HG03520 (cell line): Measurements from ENCODE around the gene SOX8.
"Not testable (repeated sequence)": the region's sequence is repeated elsewhere in the genome, so short reads cannot be mapped to it uniquely, and the experiment has no call there.

ENCODE experiments used
- ATAC-seq: cut with Tn5 transposase; IDR thresholded peaks from one replicate; pipeline ENCODE4 v1.9.1; 2021; ENCODE audit warnings: mild to moderate bottlenecking, moderate library complexity; ENCODE audit not compliant: unreplicated experiment

The SOX8 gene

GRCh38 chr16:1021553-1022160 lies 40.1 kb downstream of the SOX8 start:
- no peak for ATAC-seq

DNA sequence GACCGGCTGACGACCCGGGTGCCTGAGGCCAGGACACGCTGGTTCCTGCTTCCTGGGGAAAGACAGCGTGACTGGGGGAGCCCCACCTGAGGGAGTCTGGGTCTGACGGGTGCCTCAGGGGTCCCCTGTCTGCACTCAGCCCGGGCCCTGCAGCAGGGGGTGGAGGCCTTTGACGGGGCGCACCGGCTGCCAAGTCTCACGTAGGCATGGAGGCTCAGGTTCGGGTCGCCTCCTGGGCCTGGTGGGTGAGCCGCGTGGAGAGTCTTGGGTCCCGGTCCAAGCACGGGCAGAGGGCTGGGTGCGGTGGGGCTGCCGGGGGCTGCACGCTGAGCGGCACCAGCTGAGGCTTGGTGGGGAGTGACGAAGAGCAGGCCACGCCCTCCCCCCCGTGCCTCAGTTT lies 40.9 kb downstream of the SOX8 start:
- no peak for ATAC-seq

GRCh38 chr16:1024138-1024537 lies 42.6 kb downstream of the SOX8 start:
- ATAC-seq, result no peak

DNA sequence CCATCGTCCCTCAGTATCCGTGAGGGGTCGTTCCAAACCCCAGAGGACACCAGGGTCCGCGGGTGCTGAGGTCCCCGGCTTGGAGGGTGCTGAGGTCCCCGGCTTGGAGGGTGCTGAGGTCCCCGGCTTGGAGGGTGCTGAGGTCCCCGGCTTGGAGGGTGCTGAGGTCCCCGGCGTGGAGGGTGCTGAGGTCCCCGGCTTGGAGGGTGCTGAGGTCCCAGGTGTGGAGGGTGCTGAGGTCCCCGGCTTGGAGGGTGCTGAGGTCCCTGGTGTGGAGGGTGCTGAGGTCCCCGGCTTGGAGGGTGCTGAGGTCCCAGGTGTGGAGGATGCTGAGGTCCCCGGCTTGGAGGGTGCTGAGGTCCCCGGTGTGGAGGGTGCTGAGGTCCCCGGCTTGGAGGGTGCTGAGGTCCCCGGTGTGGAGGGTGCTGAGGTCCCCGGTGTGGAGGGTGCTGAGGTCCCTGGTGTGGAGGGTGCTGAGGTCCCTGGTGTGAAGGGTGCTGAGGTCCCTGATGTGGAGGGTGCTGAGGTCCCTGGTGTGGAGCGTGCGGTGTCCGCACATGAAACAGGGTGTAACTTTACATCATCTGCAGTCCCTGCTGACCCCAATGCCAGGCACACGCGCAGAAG lies 43.7 kb downstream of the SOX8 start:
- ATAC-seq, result not testable (repeated sequence)

DNA sequence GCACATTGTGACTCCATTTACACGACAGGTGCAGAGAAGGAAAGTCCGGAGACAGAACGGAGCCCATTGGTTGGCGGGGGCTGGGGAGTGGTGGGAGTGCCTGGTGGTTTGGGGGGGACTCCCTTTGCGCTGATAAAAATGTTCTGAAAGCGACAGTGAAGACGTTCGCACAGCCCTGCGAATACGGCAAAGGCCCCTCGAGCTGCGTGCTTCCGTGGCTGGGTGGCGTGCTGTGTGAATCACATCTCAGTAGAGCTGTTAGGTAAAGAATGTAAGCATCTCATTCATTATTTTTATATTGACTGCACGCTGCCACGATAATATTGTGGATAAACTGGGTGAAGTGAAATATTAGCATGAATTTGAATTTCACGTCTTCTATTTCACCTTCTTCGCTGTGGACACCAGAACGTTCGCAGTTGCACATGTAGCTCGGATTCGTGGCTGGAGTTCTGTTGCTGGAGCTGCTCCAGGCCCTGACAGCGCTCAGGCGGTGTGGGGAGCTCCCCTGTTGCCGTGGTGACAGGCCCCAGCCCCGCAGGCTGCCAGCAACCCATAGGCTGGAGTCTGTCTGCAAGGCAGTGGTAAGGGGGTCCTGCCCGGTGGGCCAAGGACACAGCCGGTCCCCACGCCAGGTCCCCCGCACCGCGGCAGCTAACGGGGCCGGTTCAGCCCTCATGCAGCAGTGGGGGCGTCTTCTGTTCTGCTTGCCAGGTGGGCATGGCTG lies 44.6 kb downstream of the SOX8 start:
- ATAC-seq, result no peak

- ATAC-seq, result no peak
These were observed 45.4 kb downstream of the SOX8 start for GRCh38 chr16:1026784-1027500.

DNA sequence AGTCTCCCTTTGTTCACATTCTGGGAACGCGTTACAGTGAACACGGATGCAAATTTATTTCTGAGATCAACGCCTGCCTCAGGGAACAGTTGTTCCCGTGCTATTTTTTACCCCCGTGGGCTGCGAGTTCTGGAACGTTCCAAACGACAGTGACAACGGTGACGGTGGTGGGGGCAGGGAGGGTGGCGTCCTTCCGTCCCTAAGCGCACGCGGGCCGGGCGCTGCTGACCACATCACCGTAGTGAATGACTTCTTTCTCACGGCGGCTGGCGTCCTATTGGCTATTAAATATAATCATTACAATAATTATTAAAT lies 45.9 kb downstream of the SOX8 start:
- no peak for ATAC-seq

- no peak for ATAC-seq
These were observed 46.5 kb downstream of the SOX8 start for GRCh38 chr16:1028056-1028455.

DNA sequence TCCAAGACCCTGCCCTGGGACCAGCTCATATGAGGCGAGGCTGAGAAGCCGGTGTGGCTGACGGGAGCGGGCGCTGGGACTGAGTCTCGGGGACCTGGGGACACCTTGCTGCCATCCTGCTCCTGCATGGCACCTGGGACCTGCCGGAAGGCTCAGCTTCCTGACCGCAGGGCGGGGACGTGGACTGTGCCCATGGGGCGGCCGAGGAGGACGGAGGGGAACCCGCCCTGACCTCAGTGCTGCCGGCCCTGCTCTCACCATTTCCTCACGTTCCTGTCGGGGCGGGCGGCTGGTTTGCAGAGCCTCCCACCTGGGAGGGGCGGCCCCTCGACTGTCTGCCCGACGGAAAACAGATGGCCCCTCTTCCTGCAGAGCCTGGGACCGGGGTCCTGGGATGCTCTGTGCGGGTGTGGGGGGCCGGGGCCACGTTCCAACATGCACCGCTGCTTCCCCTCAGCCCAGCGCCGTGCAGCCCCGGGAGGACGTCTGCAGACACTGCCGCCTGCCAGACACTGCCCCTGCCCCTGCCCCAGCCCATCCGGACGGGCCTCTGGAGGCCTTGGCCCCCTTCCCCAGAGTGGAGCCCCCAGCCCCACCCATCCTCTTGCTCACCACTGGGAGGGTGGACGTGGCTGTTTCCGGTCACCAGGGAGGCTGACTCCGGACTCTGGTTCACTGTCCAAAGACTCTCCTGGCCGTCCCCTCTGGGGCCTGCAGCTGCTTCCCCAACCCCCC lies 47.1 kb downstream of the SOX8 start:
- ATAC-seq, result no peak

GRCh38 chr16:1029259-1029545 lies 47.6 kb downstream of the SOX8 start:
- ATAC-seq, result no peak

DNA sequence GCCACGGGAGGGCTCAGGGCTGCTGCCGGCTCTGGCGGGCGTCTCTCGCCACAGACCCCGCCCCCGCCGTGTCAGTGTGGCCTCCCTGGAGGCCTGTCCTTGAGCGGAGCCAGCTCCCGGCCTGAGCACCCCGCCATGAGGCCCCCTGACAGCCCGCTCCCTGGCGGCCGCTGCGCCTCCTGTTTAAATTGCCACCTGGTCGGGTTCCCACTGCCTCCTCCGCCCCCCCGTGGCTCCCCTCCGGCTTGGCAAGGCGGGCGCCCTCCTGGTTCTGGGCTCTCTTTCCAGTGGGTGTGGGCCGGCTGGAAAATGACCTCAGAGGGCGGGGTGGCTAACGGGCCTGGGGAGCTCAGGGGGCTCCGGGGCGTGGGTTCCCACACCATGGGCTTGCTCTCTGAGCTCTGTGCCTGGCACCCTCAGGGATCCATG lies 48.9 kb downstream of the SOX8 start:
- no peak for ATAC-seq

GRCh38 chr16:1031666-1032065 lies 50.1 kb downstream of the SOX8 start:
- ATAC-seq, result no peak

DNA sequence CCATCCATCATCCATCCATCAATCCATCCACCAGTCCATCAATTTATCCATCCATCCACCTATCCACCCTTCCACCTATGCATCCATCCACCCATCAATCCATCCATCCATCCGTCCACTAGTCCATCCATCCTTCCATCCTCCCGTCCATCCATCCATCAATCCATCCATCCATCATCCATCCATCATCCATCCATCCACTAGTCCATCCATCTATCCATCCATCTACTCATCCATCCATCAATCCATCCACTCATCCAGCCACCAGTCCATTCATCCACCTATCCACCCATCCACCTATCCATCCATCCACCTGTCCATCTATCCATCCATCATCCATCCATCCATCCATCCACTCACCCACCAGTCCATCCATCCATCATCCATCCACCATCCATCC lies 51.0 kb downstream of the SOX8 start:
- no peak for ATAC-seq

- ATAC-seq, result no peak
These were observed 51.6 kb downstream of the SOX8 start for GRCh38 chr16:1033128-1033679.

GRCh38 chr16:1034230-1035065 lies 52.9 kb downstream of the SOX8 start:
- ATAC-seq, result no peak

GRCh38 chr16:1035066-1035415 lies 53.5 kb downstream of the SOX8 start:
- ATAC-seq, result no peak

GRCh38 chr16:1036166-1036565 lies 54.6 kb downstream of the SOX8 start:
- ATAC-seq, result no peak
